NCI-H446 (cell line): ENCODE data around the gene MUC5AC.
"Not testable (repeated sequence)": the region's sequence is repeated elsewhere in the genome, so short reads cannot be mapped to it uniquely, and the experiment has no call there.

Experiments
- DNase-seq, 2 experiments: peaks; one replicate each; lab custom pipeline; 2025; lab: John Stamatoyannopoulos, UW

MUC5AC gene, protein sequence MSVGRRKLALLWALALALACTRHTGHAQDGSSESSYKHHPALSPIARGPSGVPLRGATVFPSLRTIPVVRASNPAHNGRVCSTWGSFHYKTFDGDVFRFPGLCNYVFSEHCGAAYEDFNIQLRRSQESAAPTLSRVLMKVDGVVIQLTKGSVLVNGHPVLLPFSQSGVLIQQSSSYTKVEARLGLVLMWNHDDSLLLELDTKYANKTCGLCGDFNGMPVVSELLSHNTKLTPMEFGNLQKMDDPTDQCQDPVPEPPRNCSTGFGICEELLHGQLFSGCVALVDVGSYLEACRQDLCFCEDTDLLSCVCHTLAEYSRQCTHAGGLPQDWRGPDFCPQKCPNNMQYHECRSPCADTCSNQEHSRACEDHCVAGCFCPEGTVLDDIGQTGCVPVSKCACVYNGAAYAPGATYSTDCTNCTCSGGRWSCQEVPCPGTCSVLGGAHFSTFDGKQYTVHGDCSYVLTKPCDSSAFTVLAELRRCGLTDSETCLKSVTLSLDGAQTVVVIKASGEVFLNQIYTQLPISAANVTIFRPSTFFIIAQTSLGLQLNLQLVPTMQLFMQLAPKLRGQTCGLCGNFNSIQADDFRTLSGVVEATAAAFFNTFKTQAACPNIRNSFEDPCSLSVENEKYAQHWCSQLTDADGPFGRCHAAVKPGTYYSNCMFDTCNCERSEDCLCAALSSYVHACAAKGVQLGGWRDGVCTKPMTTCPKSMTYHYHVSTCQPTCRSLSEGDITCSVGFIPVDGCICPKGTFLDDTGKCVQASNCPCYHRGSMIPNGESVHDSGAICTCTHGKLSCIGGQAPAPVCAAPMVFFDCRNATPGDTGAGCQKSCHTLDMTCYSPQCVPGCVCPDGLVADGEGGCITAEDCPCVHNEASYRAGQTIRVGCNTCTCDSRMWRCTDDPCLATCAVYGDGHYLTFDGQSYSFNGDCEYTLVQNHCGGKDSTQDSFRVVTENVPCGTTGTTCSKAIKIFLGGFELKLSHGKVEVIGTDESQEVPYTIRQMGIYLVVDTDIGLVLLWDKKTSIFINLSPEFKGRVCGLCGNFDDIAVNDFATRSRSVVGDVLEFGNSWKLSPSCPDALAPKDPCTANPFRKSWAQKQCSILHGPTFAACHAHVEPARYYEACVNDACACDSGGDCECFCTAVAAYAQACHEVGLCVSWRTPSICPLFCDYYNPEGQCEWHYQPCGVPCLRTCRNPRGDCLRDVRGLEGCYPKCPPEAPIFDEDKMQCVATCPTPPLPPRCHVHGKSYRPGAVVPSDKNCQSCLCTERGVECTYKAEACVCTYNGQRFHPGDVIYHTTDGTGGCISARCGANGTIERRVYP (N-terminal part only)

DNA sequence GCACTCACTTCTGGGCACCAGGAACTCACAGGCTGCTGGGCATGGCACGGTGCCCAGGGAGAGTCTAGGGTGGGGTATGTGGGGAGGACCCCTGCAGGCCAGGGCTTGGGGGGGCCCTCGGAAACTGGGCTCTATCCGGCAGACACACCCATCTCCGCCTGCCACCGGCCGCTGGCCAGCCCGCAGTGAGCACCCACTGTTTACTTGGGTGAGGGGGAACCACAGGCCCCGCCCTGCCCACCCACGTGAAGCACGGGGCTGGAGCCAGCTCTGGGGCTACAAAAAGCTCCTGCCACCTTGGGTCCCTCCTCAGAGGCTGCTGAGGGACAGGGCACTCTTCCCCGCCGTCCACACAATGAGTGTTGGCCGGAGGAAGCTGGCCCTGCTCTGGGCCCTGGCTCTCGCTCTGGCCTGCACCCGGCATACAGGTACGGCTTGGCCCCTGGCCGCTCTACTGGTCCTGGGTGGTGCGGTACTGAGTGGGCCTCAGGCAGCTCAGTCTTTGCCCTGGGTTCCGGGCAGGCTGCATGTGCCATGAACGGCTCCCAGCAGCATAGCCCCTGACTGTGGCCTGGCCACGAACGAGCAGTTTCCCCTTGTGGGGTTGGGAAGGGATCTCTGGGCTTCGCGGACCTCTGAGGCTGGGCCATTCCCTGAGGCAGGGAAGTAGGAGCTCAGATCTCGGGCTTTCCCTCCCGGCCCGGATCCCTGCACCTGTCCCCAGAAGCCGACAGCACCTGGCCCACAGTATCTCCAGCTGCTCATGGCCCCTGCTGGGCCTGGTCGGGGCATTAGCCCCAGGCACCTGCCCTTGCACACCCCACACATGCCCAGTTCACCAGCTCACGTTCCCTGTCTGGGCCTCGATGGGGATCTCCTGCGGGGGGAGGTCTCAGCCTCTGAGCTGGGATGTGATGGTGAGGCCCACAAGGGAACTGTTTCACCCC is at the start of gene MUC5AC:
MUC5AC (plus strand) TSS at position 309 of the 947 bp plus-strand sequence; CDS start at position 356, 47 bp downstream.
- no peak for DNase-seq

DNA sequence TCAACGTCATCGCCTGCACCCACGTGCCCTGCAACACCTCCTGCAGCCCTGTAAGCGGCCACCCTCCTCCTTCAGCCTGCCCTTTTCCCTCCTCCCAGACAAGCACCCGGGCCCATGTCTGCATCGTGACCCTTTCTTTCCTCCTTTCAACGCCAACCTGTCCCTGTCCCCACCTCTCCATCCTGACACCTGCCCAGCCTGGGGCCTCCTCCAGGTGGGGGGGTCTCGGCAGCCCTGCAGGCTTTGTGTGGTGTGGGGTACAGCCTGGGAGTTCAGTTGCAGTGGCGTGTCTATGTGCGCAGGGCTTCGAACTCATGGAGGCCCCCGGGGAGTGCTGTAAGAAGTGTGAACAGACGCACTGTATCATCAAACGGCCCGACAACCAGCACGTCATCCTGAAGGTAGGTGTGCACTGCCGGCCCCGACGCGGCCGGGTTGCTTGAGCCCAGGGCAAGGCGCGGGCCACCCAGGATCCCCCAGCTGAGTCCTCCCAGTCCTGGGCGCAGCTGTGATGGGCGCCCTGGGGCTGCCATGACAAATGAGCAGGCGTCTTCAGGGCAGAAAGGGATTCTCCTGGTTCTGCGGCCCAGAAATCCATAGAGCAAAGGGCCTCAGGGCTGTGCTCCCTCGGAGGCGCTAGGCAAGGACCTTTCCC is 49.4 kb upstream of the MUC5AC start:
- DNase-seq: no peak

DNA sequence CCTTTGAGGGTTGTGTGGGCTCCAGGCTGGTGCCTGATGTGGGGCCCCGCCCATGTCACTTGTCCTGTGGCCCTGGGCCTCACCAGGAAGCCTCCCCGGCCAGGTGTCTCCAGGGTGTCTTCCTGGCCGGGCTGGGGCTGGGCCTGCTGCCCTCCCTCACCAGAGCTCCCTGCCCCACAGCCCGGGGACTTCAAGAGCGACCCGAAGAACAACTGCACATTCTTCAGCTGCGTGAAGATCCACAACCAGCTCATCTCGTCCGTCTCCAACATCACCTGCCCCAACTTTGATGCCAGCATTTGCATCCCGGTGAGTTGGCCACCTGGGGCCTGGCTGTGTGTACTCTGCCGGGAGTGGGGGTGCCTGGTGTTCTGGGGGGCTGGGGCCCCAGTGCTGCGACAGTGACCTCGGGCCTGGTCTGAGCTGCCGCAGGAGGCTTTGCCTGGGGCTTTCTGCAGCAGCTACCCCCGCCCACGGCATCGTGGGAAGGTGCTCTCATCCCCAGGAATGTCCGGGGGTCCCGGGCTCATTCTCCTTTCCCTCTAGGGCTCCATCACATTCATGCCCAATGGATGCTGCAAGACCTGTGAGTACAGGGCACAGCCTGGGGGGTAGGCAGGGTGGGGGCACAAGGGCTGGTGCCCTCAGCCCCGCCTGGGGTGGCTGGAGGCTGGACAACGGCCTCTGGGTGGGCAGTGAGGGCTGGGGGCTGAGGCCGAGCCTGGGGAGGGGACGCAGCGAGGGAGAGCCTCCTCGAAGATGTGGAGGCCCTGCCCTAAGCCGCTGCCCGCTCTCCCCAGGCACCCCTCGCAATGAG is 48.4 kb upstream of the MUC5AC start:
- no peak for DNase-seq

DNA sequence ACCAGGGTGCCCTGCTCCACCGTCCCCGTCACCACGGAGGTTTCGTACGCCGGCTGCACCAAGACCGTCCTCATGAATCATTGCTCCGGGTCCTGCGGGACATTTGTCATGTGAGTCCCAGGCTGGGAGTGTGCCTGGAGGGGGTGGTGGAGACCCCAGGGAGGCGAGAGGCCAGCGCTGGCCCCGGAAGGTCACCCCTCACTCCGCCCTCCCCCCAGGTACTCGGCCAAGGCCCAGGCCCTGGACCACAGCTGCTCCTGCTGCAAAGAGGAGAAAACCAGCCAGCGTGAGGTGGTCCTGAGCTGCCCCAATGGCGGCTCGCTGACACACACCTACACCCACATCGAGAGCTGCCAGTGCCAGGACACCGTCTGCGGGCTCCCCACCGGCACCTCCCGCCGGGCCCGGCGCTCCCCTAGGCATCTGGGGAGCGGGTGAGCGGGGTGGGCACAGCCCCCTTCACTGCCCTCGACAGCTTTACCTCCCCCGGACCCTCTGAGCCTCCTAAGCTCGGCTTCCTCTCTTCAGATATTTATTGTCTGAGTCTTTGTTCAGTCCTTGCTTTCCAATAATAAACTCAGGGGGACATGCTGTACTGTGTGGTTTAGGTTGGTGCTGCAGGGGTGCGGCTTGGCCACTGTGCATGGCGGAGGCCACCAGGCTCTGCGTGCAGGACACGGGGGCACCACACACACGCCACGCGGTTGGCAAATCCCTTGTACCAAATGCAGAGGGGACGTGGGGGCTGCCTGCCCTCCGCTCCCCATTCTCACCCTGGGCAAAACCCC is 47.6 kb upstream of the MUC5AC start:
- DNase-seq: no peak

DNA sequence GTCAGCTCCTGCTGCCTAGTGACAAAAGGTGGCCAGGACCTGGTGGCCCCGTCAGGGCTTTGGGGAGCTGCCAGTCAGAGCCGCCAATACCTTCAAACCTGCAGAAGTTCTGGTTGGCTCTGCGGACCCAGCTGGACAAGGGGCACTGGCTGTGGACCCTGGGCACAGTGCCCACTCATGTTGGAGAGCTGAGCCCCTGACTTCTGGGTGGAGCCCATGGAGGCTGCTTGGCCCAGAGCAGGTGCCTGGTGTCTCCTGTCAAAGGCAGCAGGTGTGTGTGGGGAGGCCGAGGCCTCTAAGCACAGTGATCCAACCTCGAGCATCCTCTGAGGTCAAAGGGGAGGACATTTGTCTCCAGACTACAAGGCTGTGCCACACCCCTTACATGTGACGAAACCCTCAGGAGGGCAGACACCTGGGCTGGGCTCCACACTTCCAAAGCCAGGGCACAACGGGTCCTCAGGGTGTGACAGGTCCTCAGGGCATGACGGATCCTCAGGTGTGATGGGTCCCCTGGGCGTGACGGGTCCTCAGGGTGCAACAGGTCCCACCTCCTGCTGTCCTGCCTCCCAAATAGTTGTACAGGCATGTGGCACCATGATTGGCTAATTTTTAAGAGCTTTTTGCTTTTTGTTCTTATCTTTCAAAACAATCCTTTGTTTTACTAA is 46.1 kb upstream of the MUC5AC start:
- DNase-seq: no peak

DNA sequence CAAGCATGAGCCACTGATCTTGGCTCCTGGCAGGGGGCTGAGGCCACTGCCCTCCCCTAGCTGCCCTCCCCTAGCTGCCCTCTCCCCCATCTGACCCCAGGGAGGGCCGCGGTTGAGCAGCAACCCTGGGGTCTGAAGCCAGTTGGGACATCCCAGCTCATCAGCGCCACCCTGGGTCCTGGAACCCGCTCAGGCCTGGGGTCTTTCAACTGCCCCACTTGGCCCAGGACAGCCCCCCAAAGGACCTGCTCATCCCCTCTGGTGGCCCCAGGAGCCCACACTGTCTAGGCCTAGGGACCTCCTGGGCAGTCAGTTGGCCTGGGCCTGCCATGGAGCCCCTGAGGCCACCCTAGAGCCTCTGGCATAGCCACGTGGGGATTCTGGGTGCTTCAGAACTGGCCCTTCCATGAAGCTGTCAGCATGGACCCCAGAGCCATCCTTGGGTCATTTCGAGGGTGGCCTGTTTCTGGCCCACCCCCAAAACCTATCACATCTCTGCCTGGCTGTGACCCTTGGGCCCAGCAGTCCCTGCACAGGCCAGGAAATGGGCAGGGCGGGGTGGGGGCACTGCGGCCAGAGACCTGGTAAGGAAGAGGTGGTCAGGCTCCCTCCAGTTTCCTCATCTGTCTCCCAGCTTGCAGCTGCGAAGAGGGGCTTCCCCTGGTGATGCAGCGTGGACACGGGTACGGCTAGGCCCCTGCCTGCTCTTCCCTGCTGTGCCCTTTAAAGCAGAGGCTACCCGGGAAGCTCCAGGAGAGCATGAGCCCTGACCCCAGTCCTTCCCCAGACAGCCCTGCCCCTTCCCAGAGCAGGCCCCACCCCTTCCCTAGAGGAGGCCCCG is 45.2 kb upstream of the MUC5AC start:
- DNase-seq: no peak

DNA sequence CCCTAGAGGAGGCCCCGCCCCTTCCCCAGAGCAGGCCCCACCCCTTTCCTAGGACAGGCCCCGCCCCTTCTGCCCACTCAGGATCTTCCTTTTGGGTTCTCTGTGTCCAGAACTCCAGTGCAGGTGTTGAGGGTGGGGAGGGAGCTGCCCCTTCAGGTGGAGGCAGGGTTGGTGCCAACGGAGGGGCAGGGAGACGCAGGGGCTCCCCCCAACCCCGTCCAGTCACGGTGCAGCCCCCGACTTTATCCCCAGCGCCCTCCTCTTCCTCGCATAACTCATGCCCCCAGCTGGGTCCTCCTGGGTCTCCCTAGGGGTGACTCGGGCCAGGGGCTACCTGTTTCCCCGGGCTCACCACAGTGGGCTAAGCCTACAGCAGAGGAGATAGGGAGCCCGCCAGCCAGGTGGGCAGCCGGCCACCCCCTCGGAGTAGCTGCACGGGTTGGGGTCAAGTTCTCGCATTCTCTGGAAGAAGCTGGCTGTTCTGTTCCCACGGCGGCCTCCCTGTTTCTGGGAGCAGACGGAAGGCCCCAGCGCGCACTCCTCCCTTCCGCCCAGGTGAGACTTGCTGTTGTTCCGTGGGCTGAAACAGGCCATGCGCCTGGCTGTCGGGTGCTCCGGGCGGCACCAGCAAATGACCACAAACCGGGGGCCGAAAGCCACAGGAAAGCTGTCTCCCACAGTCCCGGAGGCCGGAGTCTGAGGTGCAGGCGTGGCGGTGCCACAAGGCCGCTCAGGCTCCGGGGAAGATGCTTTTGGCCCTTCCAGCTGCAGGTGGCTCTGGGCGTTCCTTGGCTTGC is 44.1 kb upstream of the MUC5AC start:
- no peak for DNase-seq

DNA sequence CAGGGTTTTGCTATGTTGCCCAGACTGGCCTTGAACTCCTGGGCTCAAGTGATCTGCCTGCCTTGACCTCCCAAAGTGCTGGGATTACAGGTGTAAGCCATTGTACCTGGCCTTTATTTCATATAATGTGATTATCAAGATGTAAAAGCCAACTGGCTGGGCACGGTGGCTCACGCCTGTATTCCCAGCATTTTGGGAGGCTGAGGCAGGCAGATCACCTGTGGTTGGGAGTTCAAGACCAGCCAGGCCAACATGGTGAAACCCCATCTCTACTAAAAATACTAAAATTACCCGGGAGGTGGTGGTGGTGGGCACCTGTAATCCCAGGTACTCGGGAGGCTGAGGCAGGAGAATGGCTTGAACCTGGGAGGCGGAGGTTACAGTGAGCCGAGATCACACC is 42.5 kb upstream of the MUC5AC start:
- DNase-seq: not testable (repeated sequence)

DNA sequence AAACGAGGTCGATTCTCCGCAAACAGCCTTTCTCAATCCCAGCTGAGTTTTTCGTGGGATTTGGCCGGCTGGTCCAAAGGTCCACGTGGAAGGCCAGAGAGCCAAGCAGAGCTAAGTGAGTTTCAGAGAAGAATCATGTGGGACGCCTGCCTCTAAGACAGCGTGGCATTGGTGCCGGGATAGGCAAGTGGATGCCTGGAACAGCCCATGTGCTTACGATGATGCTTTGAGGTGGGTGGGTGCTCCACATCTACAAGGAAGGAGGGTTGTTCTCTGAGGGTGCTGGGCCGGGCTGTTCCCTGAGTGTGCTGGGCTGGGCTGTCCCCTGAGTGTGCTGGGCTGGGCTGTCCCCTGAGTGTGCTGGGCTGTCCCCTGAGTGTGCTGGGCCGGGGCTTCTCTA is 41.6 kb upstream of the MUC5AC start:
- DNase-seq: no peak

DNA sequence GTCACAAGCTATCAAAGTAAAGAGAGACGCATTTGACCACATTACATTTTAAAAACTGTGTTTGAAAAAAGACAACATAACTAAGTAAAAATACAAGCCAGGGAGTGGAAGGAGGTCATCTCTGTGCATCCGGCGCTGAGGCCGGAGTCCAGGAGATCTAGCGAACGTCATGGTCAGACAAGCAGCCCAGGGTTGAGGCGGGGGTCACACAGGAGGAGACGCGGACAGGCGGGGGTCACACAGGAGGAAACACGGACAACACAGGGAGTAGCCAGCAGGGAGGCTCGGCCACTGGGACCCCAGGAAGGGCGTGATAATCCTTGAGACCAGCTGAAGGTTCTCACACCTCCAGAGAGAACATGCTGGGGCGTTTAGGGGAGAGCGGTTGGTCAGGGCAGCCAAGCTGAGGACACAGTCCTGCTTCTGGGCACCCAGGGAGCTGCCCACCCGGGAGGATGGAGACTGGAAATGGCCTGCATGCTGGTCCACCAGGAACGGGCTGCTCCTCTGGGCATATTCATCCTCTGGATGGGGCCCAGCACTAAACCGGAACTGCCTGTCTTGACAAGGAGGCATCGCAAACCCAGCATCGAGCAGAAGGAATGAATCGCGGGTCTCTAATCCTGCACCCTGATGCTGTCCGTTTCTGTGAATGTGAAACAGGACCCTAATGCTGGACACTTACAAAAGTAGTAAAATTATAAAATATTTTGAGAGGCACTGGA is 40.9 kb upstream of the MUC5AC start:
- no peak for DNase-seq

DNA sequence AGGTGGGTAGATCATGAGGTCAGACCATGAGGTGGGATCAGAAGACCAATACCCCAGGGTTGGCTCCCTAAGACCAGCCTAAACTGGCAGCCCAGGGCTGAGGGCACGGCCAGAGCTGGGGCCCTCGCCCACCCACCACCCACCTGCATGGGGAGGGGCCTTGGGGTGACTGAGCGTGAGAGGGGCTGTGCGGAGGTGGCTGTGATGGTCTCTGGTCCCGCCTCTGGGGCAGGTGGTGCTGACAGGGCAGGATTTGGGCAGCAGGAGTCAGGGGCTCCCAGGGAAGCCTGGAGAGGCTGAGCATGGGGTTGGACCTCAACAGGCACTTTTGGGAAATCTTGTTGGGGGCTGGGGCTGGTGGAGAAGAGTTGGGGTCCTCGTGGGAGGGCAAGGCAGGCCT is 39.8 kb upstream of the MUC5AC start:
- DNase-seq: no peak

DNA sequence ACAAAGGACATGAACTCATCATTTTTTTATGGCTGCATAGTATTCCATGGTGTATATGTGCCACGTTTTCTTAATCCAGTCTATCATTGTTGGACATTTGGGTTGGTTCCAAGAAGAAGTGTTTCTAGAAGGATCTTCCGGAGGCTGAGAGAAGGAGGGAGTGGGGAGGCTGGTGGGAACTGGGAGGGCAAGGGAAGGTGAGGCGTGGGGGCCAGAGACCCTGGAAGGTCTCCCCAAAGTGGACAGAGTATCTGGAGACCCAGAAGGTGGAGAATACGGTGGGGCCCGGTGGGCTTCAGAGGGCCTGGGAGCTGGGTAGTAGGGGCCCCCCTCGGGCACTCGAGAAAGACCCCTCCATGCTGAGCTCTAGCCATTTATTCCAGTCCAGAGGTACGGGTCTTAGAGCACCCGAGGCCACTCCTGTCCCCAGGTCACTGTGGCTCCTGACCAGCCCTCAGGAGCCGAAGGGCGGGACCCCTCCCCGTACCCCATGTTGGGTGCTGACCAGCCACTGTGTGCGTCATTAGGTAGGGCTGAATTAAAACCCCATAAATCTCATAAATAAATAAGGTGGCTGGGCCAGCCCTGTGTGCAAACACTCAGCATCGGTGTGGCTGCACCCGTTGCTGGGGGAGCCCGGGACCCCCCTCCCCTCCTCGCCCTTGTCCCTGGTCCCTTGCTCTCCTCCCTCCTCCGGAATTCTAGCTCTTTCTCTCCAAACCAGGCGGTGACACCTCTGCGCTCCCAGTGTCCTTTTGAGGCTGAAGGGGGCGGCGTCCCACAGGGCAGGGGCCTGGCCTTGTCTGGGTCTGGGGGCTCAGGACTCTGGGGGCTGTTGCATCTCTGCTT is 38.8 kb upstream of the MUC5AC start:
- no peak for DNase-seq

DNA sequence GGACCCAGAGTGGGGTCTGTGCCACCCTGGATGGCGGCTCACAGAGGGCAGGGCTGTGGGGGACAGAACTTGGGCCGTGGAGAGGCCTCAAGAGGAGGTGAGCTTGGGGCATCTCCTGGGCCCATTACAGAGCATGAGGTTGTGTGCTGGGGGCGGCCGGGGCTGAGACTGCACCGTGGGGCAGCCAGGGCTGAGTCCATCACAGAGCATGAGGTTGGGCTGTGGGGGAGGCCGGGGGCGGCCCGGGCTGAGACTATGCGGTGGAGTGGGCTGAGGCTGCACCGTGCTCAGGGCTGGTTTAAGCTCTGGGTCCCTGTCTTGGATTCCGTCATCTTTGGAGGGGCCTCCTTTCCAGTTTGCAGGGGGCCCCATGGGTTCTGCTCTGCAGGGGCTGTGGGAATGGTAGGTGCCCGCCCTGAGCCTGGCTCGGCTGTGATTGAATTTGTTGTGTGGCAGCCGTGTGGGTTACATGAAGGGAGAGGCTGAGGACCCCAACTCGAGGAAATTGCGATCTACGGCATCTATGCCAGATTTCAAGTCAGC is 38.1 kb upstream of the MUC5AC start:
- DNase-seq: no peak

DNA sequence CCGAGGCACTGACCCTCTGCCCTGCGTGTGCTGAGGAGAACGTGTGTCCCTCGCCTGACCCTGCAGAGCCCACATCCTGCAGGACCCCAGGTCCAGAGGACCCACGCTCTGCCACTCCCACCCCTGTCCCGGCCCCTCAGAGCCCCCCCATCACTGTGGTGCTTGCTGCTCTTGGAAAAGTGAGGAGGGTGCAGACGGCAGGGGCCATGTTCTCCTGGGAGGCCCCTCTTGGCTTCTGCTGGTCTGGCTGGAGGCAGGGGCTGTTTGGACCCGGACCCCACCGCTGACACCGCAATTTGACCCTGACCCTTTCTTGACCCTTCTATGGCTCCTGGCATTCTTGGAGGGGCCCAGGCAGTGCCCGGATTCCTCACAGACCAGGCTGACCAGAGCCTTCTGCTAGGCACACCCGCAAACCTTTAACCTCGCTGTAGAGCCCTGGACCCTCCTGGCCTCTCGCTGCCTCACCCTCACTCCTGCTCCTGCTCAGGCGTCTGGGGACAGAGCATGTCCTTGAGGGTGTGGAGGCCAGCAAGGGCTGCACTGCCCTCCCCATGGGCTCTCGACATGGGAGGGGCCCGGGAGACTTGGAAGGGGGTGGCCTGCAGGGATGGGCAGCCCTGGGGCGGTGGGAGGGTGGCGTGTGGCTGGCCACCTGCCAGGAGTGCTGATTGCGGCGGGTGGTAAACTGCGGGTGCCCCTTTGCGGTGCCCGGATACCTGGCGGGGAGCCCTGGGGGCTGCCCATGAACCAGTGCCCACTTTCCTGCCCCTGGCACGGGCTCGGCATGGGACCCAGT is 37.0 kb upstream of the MUC5AC start:
- DNase-seq: no peak
